Astrocyte (in vitro differentiated cells and primary cell): ENCODE data around the gene EML6.

ENCODE experiments used
- EZH2 ChIP-seq: IDR thresholded peaks from 2 replicates; pipeline ENCODE4 v1.6.1; 2012; ENCODE audit warnings: mild to moderate bottlenecking, low read length, inconsistent platforms; ENCODE audit not compliant: insufficient read depth
- TF ChIP-seq, protein P1 (sequence below): IDR thresholded peaks from 2 replicates; pipeline ENCODE4 v1.5.1; 2011; ENCODE audit warnings: low read depth, mild to moderate bottlenecking, inconsistent platforms, low read length, moderate library complexity; ENCODE audit not compliant: insufficient read depth

DNA sequence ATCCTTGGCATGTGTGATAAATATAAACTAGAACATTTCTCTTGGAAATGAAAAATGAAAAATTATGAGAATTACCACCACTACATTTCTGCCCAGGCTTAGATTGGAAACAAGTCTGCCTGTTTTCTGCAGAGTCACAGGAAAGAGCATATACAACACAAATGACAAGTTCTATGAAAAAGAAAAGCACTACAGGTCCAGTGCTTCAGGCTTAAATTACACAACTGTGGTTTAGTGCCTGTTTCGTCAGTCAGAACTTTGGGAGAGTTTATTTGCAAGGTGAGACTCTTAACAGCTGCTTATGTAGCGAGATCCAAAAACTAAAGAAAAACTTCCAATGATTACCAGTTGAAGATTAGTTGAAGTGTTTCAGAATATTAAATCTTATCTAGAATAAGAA is 257.9 kb downstream of the EML6 start:
- TF ChIP-seq, protein P1, sequence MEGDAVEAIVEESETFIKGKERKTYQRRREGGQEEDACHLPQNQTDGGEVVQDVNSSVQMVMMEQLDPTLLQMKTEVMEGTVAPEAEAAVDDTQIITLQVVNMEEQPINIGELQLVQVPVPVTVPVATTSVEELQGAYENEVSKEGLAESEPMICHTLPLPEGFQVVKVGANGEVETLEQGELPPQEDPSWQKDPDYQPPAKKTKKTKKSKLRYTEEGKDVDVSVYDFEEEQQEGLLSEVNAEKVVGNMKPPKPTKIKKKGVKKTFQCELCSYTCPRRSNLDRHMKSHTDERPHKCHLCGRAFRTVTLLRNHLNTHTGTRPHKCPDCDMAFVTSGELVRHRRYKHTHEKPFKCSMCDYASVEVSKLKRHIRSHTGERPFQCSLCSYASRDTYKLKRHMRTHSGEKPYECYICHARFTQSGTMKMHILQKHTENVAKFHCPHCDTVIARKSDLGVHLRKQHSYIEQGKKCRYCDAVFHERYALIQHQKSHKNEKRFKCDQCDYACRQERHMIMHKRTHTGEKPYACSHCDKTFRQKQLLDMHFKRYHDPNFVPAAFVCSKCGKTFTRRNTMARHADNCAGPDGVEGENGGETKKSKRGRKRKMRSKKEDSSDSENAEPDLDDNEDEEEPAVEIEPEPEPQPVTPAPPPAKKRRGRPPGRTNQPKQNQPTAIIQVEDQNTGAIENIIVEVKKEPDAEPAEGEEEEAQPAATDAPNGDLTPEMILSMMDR = no peak
- no peak for TF ChIP-seq EZH2
